HG03575 (cell line): ENCODE measurements around the gene ARHGAP25.

Source experiments
- ATAC-seq: cut with Tn5 transposase; IDR thresholded peaks from one replicate; pipeline ENCODE4 v1.9.1; 2021; ENCODE audit not compliant: unreplicated experiment, insufficient number of reproducible peaks, low FRiP score; ENCODE audit errors: extremely low read depth

The ARHGAP25 gene, protein sequence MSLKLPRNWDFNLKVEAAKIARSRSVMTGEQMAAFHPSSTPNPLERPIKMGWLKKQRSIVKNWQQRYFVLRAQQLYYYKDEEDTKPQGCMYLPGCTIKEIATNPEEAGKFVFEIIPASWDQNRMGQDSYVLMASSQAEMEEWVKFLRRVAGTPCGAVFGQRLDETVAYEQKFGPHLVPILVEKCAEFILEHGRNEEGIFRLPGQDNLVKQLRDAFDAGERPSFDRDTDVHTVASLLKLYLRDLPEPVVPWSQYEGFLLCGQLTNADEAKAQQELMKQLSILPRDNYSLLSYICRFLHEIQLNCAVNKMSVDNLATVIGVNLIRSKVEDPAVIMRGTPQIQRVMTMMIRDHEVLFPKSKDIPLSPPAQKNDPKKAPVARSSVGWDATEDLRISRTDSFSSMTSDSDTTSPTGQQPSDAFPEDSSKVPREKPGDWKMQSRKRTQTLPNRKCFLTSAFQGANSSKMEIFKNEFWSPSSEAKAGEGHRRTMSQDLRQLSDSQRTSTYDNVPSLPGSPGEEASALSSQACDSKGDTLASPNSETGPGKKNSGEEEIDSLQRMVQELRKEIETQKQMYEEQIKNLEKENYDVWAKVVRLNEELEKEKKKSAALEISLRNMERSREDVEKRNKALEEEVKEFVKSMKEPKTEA

DNA sequence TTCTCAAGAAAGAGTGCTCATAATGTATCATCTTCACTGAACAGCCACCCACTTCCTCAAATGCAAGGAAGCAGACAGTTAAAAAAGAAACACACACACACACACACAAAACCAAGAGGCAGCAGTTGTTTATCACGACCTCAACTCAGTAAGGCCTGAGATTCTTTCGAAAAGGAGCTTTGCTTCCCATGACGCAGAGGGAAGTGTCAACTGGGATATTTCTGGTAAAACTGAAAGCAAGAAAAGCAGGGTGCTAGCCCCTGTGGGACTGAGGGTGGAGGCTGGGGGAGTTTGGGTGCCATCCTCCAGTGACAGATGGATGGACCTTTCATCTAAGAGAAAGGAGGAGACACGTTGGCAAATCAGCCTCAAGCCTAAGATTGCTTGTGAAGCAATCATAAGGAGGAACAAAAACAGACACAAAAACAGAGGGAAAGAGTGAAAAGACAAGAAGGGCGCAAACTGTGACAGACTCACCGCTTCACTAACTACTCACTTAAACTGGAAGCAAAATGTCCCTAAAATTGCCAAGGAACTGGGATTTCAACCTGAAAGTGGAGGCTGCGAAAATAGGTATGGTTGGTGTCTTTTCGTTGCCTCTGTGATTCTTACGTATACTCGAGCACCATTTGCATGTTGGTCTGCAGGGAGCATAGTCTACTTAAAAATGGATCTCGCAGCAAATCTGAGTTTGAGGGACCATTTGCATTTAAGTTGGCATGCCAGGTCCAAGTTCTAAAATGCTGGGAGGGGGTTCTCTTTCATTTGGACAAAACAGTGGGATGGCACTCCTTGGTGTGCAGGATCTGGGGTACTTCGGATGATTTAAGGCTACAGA, at the start of gene ARHGAP25:
TSS of gene ARHGAP25 (plus strand) at position 124 of the 838 bp plus-strand sequence. CDS start at position 513, 389 bp downstream.
- no peak for ATAC-seq

DNA sequence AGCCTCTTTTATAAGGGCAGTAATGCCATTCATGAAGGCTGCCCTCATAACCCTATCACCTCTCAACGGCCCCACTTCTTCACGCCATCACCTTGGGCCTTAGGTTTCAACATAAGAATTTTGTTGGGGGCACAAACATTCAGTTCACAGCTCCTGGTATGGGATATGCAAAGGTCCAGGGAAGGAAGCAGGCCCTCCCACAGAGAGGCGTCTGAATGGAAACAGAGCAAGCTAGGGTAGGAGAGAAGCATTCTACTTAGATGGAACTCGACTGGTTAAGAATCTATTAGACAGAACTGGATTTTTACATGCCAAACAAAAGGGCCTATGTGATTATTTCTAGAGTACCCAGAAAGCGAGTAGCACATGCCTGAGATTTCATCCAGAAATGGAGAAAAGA, 48.4 kb upstream of the ARHGAP25 start:
- no peak for ATAC-seq

- no peak for ATAC-seq
These were observed 47.6 kb upstream of the ARHGAP25 start for GRCh38 chr2:68687018-68687417.

- ATAC-seq, result peak; percentile 96
These were observed 44.8 kb upstream of the ARHGAP25 start for GRCh38 chr2:68689553-68690537.

DNA sequence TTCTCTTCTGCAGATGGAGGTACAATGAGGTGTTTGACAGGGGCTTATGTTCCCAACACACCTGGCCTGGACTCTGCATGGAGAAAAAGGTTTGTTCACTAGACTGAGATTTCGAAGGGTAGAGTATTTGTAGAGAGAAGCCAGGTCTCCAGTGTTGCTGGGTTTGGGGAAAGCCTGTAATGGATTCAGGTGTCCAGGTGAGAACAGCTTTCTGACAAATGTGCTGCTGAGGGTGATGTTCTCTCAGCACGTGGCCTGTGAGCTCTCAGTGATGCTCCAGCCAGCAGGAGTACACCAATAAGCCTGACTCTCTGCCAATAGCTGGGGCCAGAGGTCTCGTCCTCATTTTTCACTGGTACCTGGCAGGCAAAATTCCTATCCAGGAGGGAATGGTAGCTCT, 43.8 kb upstream of the ARHGAP25 start:
- no peak for ATAC-seq

DNA sequence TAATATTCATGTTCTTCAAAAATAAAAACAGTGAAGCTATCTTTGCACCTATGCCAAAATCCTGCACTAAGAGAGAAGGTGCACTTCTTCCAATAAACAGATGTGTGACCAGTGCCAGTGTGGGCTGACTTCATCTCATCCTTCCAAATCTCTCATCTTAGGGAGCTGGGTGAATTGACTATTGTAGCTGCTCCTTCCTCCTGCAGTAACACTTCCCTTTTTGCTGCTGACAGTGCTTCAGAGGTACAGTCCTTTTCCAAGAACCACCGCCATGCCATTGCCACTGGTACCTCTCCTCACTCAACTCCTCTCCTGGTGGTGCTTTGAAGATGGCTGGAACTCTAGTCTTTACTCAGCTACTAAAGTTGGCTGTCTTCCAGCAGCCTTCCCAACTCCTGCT, 42.1 kb upstream of the ARHGAP25 start:
- ATAC-seq, result no peak

DNA sequence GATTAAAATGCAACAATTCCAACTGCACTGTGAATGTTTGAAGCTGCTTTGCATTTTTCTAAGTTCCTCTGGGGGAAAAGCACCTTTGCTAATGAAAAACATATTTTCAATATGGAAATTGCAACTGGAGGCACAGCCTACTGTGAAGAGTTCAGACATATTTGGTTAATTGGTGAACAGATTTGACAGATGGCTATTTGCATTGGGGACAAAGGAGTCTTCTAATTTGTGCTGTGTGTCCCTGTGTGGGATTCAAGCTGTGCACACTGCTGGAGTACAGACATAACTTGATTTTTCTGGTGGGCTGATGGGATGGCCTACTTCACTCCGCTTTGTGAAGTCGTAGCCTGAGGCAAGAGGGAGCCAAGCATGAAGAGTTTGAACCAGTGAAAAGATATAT, 40.7 kb upstream of the ARHGAP25 start:
- ATAC-seq, result no peak

DNA sequence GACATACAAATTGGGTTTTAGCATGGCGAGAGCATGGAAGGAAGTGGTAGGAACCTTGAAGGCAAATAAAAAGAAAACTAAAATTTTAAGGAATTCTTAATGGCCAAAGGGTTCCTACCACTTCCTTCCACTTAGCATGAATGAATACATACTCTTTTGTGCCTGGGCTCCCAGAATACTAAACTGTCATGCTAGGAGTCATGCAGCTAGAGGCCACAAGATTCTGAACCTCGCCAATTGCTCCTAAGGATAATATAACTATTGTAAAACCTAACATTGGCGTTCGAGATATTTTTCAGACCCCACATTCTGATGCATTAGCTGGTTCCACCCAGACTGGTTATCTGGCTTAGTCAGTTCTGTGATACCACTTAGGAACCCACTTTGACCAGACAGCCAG, 38.6 kb upstream of the ARHGAP25 start:
- ATAC-seq, result no peak

DNA sequence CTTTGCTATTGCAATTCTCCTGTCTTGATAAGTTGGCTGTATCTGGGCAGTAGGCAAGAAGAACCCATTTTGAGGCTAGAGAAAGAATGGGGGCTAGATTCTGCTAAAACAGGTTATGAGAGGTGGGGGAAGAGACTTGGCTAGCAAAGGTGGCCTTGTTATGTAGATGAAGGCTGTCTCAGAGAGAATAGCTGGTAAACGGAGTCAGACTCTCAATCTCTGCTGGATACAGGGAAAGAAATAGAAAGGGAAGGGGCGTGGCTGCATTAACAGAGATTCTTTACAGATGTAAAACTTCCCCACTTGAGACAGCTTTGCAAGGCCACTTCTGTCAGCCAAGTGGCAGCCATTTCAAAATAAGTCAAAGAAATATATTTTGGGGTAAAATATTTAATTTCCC, 38.1 kb upstream of the ARHGAP25 start:
- ATAC-seq, result no peak

GRCh38 chr2:68698567-68699377, 35.8 kb upstream of the ARHGAP25 start:
- no peak for ATAC-seq

GRCh38 chr2:68700560-68700959, 34.1 kb upstream of the ARHGAP25 start:
- ATAC-seq, result no peak

GRCh38 chr2:68706637-68707036, 28.0 kb upstream of the ARHGAP25 start:
- no peak for ATAC-seq

- no peak for ATAC-seq
These were observed 26.0 kb upstream of the ARHGAP25 start for GRCh38 chr2:68708629-68709028.

DNA sequence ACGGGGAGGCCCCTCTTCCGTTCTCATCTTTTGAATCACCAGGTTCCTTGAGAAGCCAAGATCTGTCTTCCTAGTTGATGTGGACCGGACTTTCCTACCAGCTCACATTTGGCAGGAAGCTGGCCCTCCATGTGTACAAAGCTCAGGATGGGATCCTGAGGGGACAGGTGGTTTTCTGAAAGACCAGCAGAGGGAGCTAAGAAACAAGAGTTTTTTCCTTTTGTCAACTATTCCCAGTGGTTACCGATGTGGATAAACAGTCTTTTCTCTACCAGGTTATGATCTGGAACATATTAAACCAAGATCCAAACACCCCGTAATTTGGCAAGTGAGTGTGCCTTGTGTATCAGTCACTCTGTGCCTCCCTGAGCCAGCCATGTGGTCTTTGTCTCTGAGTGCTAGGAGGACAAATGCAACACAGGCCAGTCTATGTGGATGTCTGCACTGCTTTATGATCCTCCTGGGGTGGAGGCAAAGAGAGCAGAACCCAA, 25.1 kb upstream of the ARHGAP25 start:
- ATAC-seq, result no peak

- no peak for ATAC-seq
These were observed 24.3 kb upstream of the ARHGAP25 start for GRCh38 chr2:68710336-68710735.

DNA sequence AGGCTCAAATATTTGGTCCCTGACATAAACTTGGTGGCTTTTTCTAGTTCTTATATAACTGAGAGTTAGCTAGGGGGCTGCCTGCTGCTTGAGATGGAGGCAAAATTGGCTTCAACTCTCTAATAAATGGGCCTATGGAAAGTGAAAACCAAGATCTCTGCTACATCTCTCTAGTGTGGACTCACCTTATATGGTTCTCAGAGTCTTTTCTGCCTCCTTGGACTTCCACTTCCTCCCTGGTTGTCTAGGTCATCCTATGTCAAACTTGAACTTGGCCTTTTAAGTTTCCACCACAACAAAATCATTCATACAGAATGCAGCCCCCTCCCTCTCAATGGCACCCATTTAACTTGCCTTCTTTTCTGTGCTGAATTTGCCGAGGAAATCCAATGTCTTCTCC, 23.9 kb upstream of the ARHGAP25 start:
- no peak for ATAC-seq

- peak; percentile 59 for ATAC-seq
These were observed 19.7 kb upstream of the ARHGAP25 start for GRCh38 chr2:68714866-68715265.
